Chondrocyte (in vitro differentiated cells): ENCODE results near the gene LGALS9B. TPM values are rescaled to one million over a fixed set of nuclear protein-coding genes. Genes with fewer than 3 reads are reported as not detected.
"Not testable (repeated sequence)": the region's sequence is repeated elsewhere in the genome, so short reads cannot be mapped to it uniquely, and the experiment has no call there.

Experiments
- DNase-seq: peaks from one replicate; pipeline ENCODE4 v3.0.0; 2021; ENCODE audit warnings: mixed read lengths, low spot score
- H3K27ac Mint-ChIP-seq: one replicate; pipeline ENCODE4 v1.8.0; 2021; ENCODE audit warnings: mild to moderate bottlenecking, moderate library complexity, mixed read lengths; ENCODE audit not compliant: unreplicated experiment
- H3K27me3 Mint-ChIP-seq: 2 replicates; pipeline ENCODE4 v1.8.0; 2021; ENCODE audit warnings: low read depth, mixed read lengths
- H3K36me3 Mint-ChIP-seq: 2 replicates; pipeline ENCODE4 v1.8.0; 2021; ENCODE audit warnings: low read depth, mixed read lengths
- H3K4me1 Mint-ChIP-seq: 2 replicates; pipeline ENCODE4 v1.8.0; 2021; ENCODE audit warnings: low read depth, mild to moderate bottlenecking, mixed read lengths
- H3K4me3 Mint-ChIP-seq: one replicate; pipeline ENCODE4 v1.8.0; 2021; ENCODE audit warnings: mild to moderate bottlenecking, moderate library complexity, mixed read lengths; ENCODE audit not compliant: unreplicated experiment
- H3K9me3 Mint-ChIP-seq: 2 replicates; pipeline ENCODE4 v1.8.0; 2021; ENCODE audit warnings: low read depth, mixed read lengths
- long read RNA-seq: library from polyadenylated mRNA; stranded (forward); transcript quantifications from one replicate; pipeline ENCODE4 v2.0.0, GENCODE V29; 2021
- total RNA-seq: library from RNA; stranded (reverse); gene quantifications from 3 replicates; pipeline ENCODE4 v1.2.1, GENCODE V29; 2021

Gene LGALS9B
- total RNA-seq, result not detected in 3 replicates
- long read RNA-seq, result 0 reads

GRCh38 chr17:20467447-20467846, at the start of gene LGALS9B:
Gene LGALS9B (minus strand): TSS chr17:20467539. CDS start chr17:20467470, 69 bp downstream.
- not testable (repeated sequence) for H3K4me1 Mint-ChIP-seq, DNase-seq, H3K4me3 Mint-ChIP-seq, H3K9me3 Mint-ChIP-seq, H3K27ac Mint-ChIP-seq, H3K36me3 Mint-ChIP-seq, H3K27me3 Mint-ChIP-seq

GRCh38 chr17:20516986-20517385, 49.6 kb upstream of the LGALS9B start:
- H3K27ac Mint-ChIP-seq, H3K36me3 Mint-ChIP-seq, H3K27me3 Mint-ChIP-seq, DNase-seq, H3K4me1 Mint-ChIP-seq, H3K9me3 Mint-ChIP-seq, H3K4me3 Mint-ChIP-seq: not testable (repeated sequence)

- not testable (repeated sequence) for DNase-seq, H3K27ac Mint-ChIP-seq, H3K27me3 Mint-ChIP-seq
Measured at GRCh38 chr17:20515099-20515498, 47.8 kb upstream of the LGALS9B start.

GRCh38 chr17:20513539-20513938, 46.2 kb upstream of the LGALS9B start:
- H3K27me3 Mint-ChIP-seq, DNase-seq, H3K27ac Mint-ChIP-seq, H3K9me3 Mint-ChIP-seq, H3K36me3 Mint-ChIP-seq, H3K4me3 Mint-ChIP-seq, H3K4me1 Mint-ChIP-seq: not testable (repeated sequence)

More at GRCh38 chr17:20515099-20515498, 47.8 kb upstream of the LGALS9B start:
- not testable (repeated sequence) for H3K4me1 Mint-ChIP-seq, H3K4me3 Mint-ChIP-seq, H3K9me3 Mint-ChIP-seq, H3K36me3 Mint-ChIP-seq

- DNase-seq, H3K9me3 Mint-ChIP-seq, H3K27me3 Mint-ChIP-seq, H3K36me3 Mint-ChIP-seq, H3K4me3 Mint-ChIP-seq, H3K27ac Mint-ChIP-seq, H3K4me1 Mint-ChIP-seq: not testable (repeated sequence)
Measured at GRCh38 chr17:20512378-20512777, 45.0 kb upstream of the LGALS9B start.

GRCh38 chr17:20511778-20512177, 44.4 kb upstream of the LGALS9B start:
- H3K4me3 Mint-ChIP-seq, DNase-seq, H3K9me3 Mint-ChIP-seq, H3K27me3 Mint-ChIP-seq, H3K4me1 Mint-ChIP-seq, H3K36me3 Mint-ChIP-seq, H3K27ac Mint-ChIP-seq: not testable (repeated sequence)

- not testable (repeated sequence) for H3K9me3 Mint-ChIP-seq, DNase-seq, H3K36me3 Mint-ChIP-seq, H3K27me3 Mint-ChIP-seq, H3K27ac Mint-ChIP-seq, H3K4me1 Mint-ChIP-seq, H3K4me3 Mint-ChIP-seq
Measured at GRCh38 chr17:20505333-20505732, 38.0 kb upstream of the LGALS9B start.

GRCh38 chr17:20504388-20505066, 37.2 kb upstream of the LGALS9B start:
- not testable (repeated sequence) for DNase-seq, H3K36me3 Mint-ChIP-seq, H3K27me3 Mint-ChIP-seq, H3K4me1 Mint-ChIP-seq, H3K9me3 Mint-ChIP-seq, H3K4me3 Mint-ChIP-seq, H3K27ac Mint-ChIP-seq

- H3K36me3 Mint-ChIP-seq, DNase-seq, H3K27me3 Mint-ChIP-seq, H3K4me1 Mint-ChIP-seq, H3K27ac Mint-ChIP-seq, H3K4me3 Mint-ChIP-seq, H3K9me3 Mint-ChIP-seq: not testable (repeated sequence)
Measured at GRCh38 chr17:20501896-20502295, 34.6 kb upstream of the LGALS9B start.

- not testable (repeated sequence) for H3K4me3 Mint-ChIP-seq, H3K4me1 Mint-ChIP-seq, H3K27ac Mint-ChIP-seq, H3K9me3 Mint-ChIP-seq, H3K36me3 Mint-ChIP-seq, DNase-seq, H3K27me3 Mint-ChIP-seq
Measured at GRCh38 chr17:20500346-20500745, 33.0 kb upstream of the LGALS9B start.

- H3K27me3 Mint-ChIP-seq, H3K36me3 Mint-ChIP-seq, H3K9me3 Mint-ChIP-seq, H3K4me1 Mint-ChIP-seq, DNase-seq, H3K4me3 Mint-ChIP-seq, H3K27ac Mint-ChIP-seq: not testable (repeated sequence)
Measured at GRCh38 chr17:20495420-20495819, 28.1 kb upstream of the LGALS9B start.

GRCh38 chr17:20494735-20495134, 27.4 kb upstream of the LGALS9B start:
- not testable (repeated sequence) for H3K4me3 Mint-ChIP-seq, H3K27me3 Mint-ChIP-seq, DNase-seq, H3K4me1 Mint-ChIP-seq, H3K9me3 Mint-ChIP-seq, H3K27ac Mint-ChIP-seq, H3K36me3 Mint-ChIP-seq

GRCh38 chr17:20494147-20494546, 26.8 kb upstream of the LGALS9B start:
- H3K27ac Mint-ChIP-seq, H3K4me3 Mint-ChIP-seq, DNase-seq, H3K36me3 Mint-ChIP-seq, H3K27me3 Mint-ChIP-seq, H3K9me3 Mint-ChIP-seq, H3K4me1 Mint-ChIP-seq: not testable (repeated sequence)
